ENCODE results near the gene NDUFB2.

DNA sequence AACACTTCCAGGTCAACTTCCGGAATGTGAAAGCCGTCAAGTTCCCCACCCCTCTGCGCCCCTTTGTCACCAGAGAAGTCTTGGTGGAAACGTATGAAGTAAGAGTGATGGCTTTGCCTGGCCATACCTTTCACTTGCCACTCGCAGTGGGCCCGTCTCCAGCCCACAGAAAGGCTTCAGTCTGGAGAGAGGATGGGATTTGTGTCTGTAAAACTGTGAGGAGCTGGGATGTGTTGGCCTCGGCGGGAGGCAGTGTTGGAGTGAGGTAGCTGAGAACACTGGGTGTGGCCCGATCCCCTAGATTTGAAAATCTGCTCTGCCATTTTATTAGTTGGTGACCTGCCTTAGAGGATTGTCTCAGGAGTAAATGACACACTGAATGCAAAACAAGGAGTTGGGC is 17.3 kb upstream of the NDUFB2 start:
- TF ChIP-seq POLR2A (IDR thresholded peaks at IDR 0.05; ENCODE audit: low read depth, low read length) (no peak), POLR2AphosphoS5 (IDR thresholded peaks at IDR 0.05; ENCODE audit: low read depth, low read length) (no peak), TAF1 (IDR thresholded peaks at IDR 0.05; ENCODE audit: low read depth, low read length) (no peak)

All from GM12891 (cell line).